OCI-LY7 (cell line): ENCODE results near the gene ZNF22.

ENCODE experiments used
- CTCF ChIP-seq: fragments of 200-600 bp; sonication (generic); conservative IDR thresholded peaks from 2 replicates; pipeline ENCODE4 v1.5.1; 2014; ENCODE audit warnings: mild to moderate bottlenecking, antibody characterized with exemption, low read length, moderate library complexity, mixed read lengths
- EZH2phosphoT487 ChIP-seq: fragments of 200-600 bp; sonication (generic); IDR thresholded peaks from 2 replicates; pipeline ENCODE4 v1.6.1; 2018; ENCODE audit warnings: low read depth, borderline replicate concordance, mild to moderate bottlenecking, mixed run types, antibody characterized with exemption, low read length, moderate library complexity, mixed read lengths

GRCh38 chr10:44984671-44985101, 16.0 kb upstream of the ZNF22 start:
- TF ChIP-seq CTCF (no peak), EZH2phosphoT487 (no peak)
